IMR-90 (cell line): Measurements from ENCODE around the gene GZMB. TPM values are rescaled to one million over a fixed set of nuclear protein-coding genes. Genes with fewer than 3 reads are reported as not detected.

Experiments used
- ATAC-seq: fragments of 200-7000 bp; cut with Tn5 transposase; 2 replicates; pipeline ENCODE4 v1.9.1; 2020; ENCODE audit warnings: low read depth, mild to moderate bottlenecking, moderate library complexity
- BruUV-seq: library from RNA; stranded (reverse); fragments of 400-500 nt; replicated peaks from 2 replicates; lab custom pipeline; 2021; lab: Mats Ljungman, UMichigan
- CTCF ChIA-PET: fragments of 300-600 bp; formaldehyde crosslinking; extraction: SDS; loops from one replicate; lab custom pipeline; 2021; ENCODE audit warnings: antibody characterized with exemption; lab: Yijun Ruan, JAX
- POLR2A ChIA-PET: fragments of 300-600 bp; sonication (Branson Sonifier 250); formaldehyde crosslinking; loops from one replicate; lab custom pipeline; 2022; ENCODE audit warnings: antibody characterized with exemption; ENCODE audit not compliant: unreplicated experiment; lab: Charles Lee
- DNase-seq: peaks from one replicate; pipeline ENCODE4 v3.0.0; 2013
- H2AFZ ChIP-seq: replicated peaks from 2 replicates; pipeline ENCODE3; 2013; ENCODE audit warnings: low read length, mild to moderate bottlenecking; ENCODE audit not compliant: poor library complexity
- H2AK5ac ChIP-seq: 2 replicates; pipeline ENCODE4 v1.6.1; 2013; ENCODE audit warnings: low read depth, low read length, inconsistent platforms
- H2AK9ac ChIP-seq: replicated peaks from 2 replicates; pipeline ENCODE3; 2013; ENCODE audit warnings: mild to moderate bottlenecking, low read depth, low read length, moderate library complexity; ENCODE audit not compliant: poor library complexity
- H2BK120ac ChIP-seq: 2 replicates; pipeline ENCODE4 v1.6.1; 2013; ENCODE audit warnings: low read depth, low read length, inconsistent platforms
- H2BK15ac ChIP-seq: 3 replicates; pipeline ENCODE4 v1.6.1; 2013; ENCODE audit warnings: low read depth, low read length, inconsistent platforms
- H2BK20ac ChIP-seq: 2 replicates; pipeline ENCODE4 v1.6.1; 2013; ENCODE audit warnings: low read depth, mild to moderate bottlenecking, inconsistent platforms, low read length, moderate library complexity
- H2BK5ac ChIP-seq: 2 replicates; pipeline ENCODE4 v1.6.1; 2013; ENCODE audit warnings: mild to moderate bottlenecking, low read depth, low read length, inconsistent platforms; ENCODE audit not compliant: poor library complexity, severe bottlenecking
- H3K14ac ChIP-seq: replicated peaks from 2 replicates; pipeline ENCODE4 v1.6.1; 2013; ENCODE audit warnings: low read depth, low read length, inconsistent platforms
- H3K18ac ChIP-seq: 2 replicates; pipeline ENCODE4 v1.6.1; 2013; ENCODE audit warnings: low read depth, low read length, control low read depth
- H3K23ac ChIP-seq: 2 replicates; pipeline ENCODE4 v1.6.1; 2013; ENCODE audit warnings: low read depth, low read length, inconsistent platforms
- H3K27ac ChIP-seq: 2 replicates; pipeline ENCODE4 v1.5.1; 2013; ENCODE audit warnings: mild to moderate bottlenecking, control low read depth, low read length; ENCODE audit not compliant: insufficient read depth
- H3K27me3 ChIP-seq: 2 replicates; pipeline ENCODE4 v1.6.1; 2013; ENCODE audit warnings: low read length; ENCODE audit not compliant: control insufficient read depth, insufficient read depth
- H3K36me3 ChIP-seq: 2 replicates; pipeline ENCODE4 v1.6.1; 2013; ENCODE audit warnings: low read length, mixed read lengths; ENCODE audit not compliant: control insufficient read depth, insufficient read depth
- H3K4ac ChIP-seq: 2 replicates; pipeline ENCODE4 v1.6.1; 2013; ENCODE audit warnings: low read depth, low read length, inconsistent platforms
- H3K4me1 ChIP-seq: 2 replicates; pipeline ENCODE4 v1.6.1; 2013; ENCODE audit warnings: low read length, mixed read lengths; ENCODE audit not compliant: control insufficient read depth, insufficient read depth
- H3K4me2 ChIP-seq: 2 replicates; pipeline ENCODE4 v1.6.1; 2013; ENCODE audit warnings: low read depth, mild to moderate bottlenecking, control low read depth, low read length, moderate library complexity
- H3K4me3 ChIP-seq: 2 replicates; pipeline ENCODE4 v1.5.1; 2013; ENCODE audit warnings: low read depth, mild to moderate bottlenecking, control low read depth, low read length, moderate library complexity; ENCODE audit not compliant: insufficient read depth
- H3K56ac ChIP-seq: 2 replicates; pipeline ENCODE4 v1.6.1; 2013; ENCODE audit warnings: low read length, inconsistent platforms; ENCODE audit not compliant: insufficient read depth; ENCODE audit errors: extremely low read depth
- H3K79me1 ChIP-seq, 2 experiments: 2 replicates each; pipeline ENCODE4 v1.6.1; 2013; ENCODE audit warnings: low read length in 2 of 2, inconsistent platforms in 1 of 2, low read depth in 1 of 2
- H3K9ac ChIP-seq: 2 replicates; pipeline ENCODE4 v1.6.1; 2013; ENCODE audit warnings: low read depth, low read length, control low read depth
- H3K9me1 ChIP-seq: 2 replicates; pipeline ENCODE4 v1.6.1; 2013; ENCODE audit warnings: low read length, inconsistent platforms; ENCODE audit not compliant: insufficient read depth
- H3K9me3 ChIP-seq: 2 replicates; pipeline ENCODE4 v1.6.1; 2013; ENCODE audit warnings: low read length; ENCODE audit not compliant: control insufficient read depth, insufficient read depth
- H4K20me1 ChIP-seq: 2 replicates; pipeline ENCODE4 v1.6.1; 2013; ENCODE audit warnings: low read length, inconsistent platforms; ENCODE audit not compliant: insufficient read depth
- H4K5ac ChIP-seq: 2 replicates; pipeline ENCODE4 v1.6.1; 2013; ENCODE audit warnings: mild to moderate bottlenecking, low read depth, low read length, control low read depth
- H4K8ac ChIP-seq, 2 experiments: 2 replicates each; pipeline ENCODE4 v1.6.1; 2013; ENCODE audit warnings: low read depth in 2 of 2, low read length in 2 of 2, control low read depth in 1 of 2, inconsistent platforms in 1 of 2
- H4K91ac ChIP-seq: 2 replicates; pipeline ENCODE4 v1.6.1; 2013; ENCODE audit warnings: low read depth, low read length, inconsistent platforms; ENCODE audit not compliant: insufficient read depth
- CEBPB ChIP-seq: IDR thresholded peaks from 2 replicates; pipeline ENCODE4 v1.6.1; 2012; ENCODE audit warnings: low read depth, low read length, improper control_type of control experiment
- FOS ChIP-seq: fragments of 150-350 bp; IDR thresholded peaks from 2 replicates; pipeline ENCODE4 v1.6.1; 2016; ENCODE audit warnings: low read depth, low read length
- MAZ ChIP-seq: IDR thresholded peaks from 2 replicates; pipeline ENCODE4 v1.6.1; 2012; ENCODE audit warnings: low read depth, mild to moderate bottlenecking, low read length, improper control_type of control experiment, moderate library complexity, borderline replicate concordance
- MXI1 ChIP-seq: IDR thresholded peaks from 2 replicates; pipeline ENCODE4 v1.6.1; 2012; ENCODE audit warnings: low read depth, mild to moderate bottlenecking, low read length, moderate library complexity, borderline replicate concordance
- POLR2A ChIP-seq: IDR thresholded peaks from 2 replicates; pipeline ENCODE4 v1.6.1; 2012; ENCODE audit warnings: mild to moderate bottlenecking, low read depth, low read length
- RFX5 ChIP-seq: IDR thresholded peaks from 2 replicates; pipeline ENCODE4 v1.8.0; 2012; ENCODE audit warnings: low read depth, mild to moderate bottlenecking, low read length, moderate library complexity
- SMC3 ChIP-seq: fragments of 150-350 bp; IDR thresholded peaks from 2 replicates; pipeline ENCODE4 v1.6.1; 2016; ENCODE audit warnings: low read depth, mild to moderate bottlenecking, antibody characterized with exemption, low read length, moderate library complexity
- WGBS, 2 experiments: methylation state at CpG; one replicate each; pipeline versions ENCODE4 v1.1.5 to v1.1.7; 2013; ENCODE audit warnings: missing lambda C conversion rate in 2 of 2; ENCODE audit not compliant: insufficient read length in 1 of 2; ENCODE audit errors: extremely low coverage in 2 of 2; 5-methylcytosine and 5-hydroxymethylcytosine counted together
- dilution Hi-C: fragments of 300-500 bp; cut with HindIII; formaldehyde crosslinking; loops from one replicate; pipeline ENCODE4 v1.14.3; 2018; ENCODE audit warnings: low sequenced_read_pairs; ENCODE audit not compliant: unreplicated experiment
- in situ Hi-C: fragments of 300-500 bp; cut with MboI; formaldehyde crosslinking; loops from 3 replicates; pipeline ENCODE4 v1.14.3; 2019; ENCODE audit warnings: low sequenced_read_pairs, inconsistent platforms, mixed read lengths
- intact Hi-C: fragments of 100-400 bp; cut with micrococcal nuclease; formaldehyde crosslinking; loops from 2 replicates; pipeline ENCODE4 v1.10.0; 2022
- polyA plus RNA-seq, 3 experiments: library from polyadenylated mRNA; depleted of rRNA; stranded (reverse); fragments of >200 nt; gene quantifications; 2 replicates each; pipeline ENCODE4 v1.2.3, GENCODE V29; 2012; ENCODE audit warnings: low replicate concordance in 1 of 3
- total RNA-seq: library from RNA; depleted of rRNA; stranded (reverse); fragments of >200 nt; gene quantifications from 2 replicates; pipeline ENCODE4 v1.2.3, GENCODE V29; 2012
- TF ChIP-seq, protein P1 (sequence below): fragments of 150-350 bp; IDR thresholded peaks from 2 replicates; pipeline ENCODE4 v1.6.1; 2017; ENCODE audit warnings: mild to moderate bottlenecking, antibody characterized with exemption, low read length, low read depth
- TF ChIP-seq, protein P2 (sequence below): fragments of 150-350 bp; IDR thresholded peaks from 2 replicates; pipeline ENCODE4 v1.6.1; 2016; ENCODE audit warnings: low read depth, mild to moderate bottlenecking, low read length, moderate library complexity, borderline replicate concordance

The GZMB gene
- total and polyA plus RNA-seq, 2 of the 4 experiments (the other 2 are of a cell fraction), result not detected

DNA sequence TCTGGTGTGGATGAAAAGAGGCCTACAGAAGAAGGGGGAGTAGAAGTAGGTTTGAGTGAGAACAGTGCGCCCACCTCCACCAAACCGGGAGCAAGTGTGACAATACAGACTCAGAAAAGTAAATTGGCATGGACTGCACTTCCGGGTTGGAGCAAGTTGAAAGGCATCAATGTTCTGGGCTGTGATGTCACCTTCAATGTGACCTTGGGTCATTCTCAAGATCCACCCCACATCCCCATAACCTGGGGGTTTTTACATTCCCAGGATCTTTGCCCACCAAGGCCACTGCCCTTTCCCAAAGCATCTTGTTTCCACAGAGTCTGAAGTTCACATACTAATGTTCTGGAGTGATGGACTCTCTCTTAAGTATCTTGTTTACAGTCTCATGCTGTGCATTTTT lies 5.3 kb upstream of the GZMB start:
- no peaks in the 10 kb centered on the region for H3K4me1 ChIP-seq
- no peak overlapping the region for H3K56ac ChIP-seq
- no peaks in the 10 kb centered on the region for H3K79me1 ChIP-seq
- H3K23ac ChIP-seq, result no peak overlapping the region
- H3K27me3 ChIP-seq, result no peaks in the 10 kb centered on the region
- ATAC-seq (no peak), DNase-seq (no peak)
- intact Hi-C loops (no loop called here), dilution Hi-C loops (no loop called here), in situ Hi-C loops (no loop called here)
- H3K4me2 ChIP-seq, result no peak overlapping the region
- H4K8ac ChIP-seq, result no peak overlapping the region
- no peak overlapping the region for H2BK5ac ChIP-seq
- no peak overlapping the region for H3K18ac ChIP-seq
- no peak overlapping the region for H3K4ac ChIP-seq
- H3K36me3 ChIP-seq, result no peaks in the 10 kb centered on the region
- TF ChIP-seq, protein P1, sequence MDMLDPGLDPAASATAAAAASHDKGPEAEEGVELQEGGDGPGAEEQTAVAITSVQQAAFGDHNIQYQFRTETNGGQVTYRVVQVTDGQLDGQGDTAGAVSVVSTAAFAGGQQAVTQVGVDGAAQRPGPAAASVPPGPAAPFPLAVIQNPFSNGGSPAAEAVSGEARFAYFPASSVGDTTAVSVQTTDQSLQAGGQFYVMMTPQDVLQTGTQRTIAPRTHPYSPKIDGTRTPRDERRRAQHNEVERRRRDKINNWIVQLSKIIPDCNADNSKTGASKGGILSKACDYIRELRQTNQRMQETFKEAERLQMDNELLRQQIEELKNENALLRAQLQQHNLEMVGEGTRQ, result no peak
- TF ChIP-seq POLR2A (no peak), SMC3 (no peak), RFX5 (no peak), MXI1 (no peak), CEBPB (no peak), FOS (no peak), MAZ (no peak)
- TF ChIP-seq, protein P2, sequence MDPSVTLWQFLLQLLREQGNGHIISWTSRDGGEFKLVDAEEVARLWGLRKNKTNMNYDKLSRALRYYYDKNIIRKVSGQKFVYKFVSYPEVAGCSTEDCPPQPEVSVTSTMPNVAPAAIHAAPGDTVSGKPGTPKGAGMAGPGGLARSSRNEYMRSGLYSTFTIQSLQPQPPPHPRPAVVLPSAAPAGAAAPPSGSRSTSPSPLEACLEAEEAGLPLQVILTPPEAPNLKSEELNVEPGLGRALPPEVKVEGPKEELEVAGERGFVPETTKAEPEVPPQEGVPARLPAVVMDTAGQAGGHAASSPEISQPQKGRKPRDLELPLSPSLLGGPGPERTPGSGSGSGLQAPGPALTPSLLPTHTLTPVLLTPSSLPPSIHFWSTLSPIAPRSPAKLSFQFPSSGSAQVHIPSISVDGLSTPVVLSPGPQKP, result no peak
- ChIA-PET POLR2A (no interaction called here), CTCF (no interaction called here)
- no peaks in the 10 kb centered on the region; the same call in 1 of the 2 replicates for H3K9me1 ChIP-seq
- no peak overlapping the region for H4K5ac ChIP-seq
- WGBS, 2 experiments, result 77% methylated on average over 3 of the region's 3 CpGs; no CpG with 5 or more reads in 1 of the 2 experiments
- H3K27ac ChIP-seq, result no peak overlapping the region
- no peak overlapping the region for H3K4me3 ChIP-seq
- no peak overlapping the region for H3K14ac ChIP-seq
- H4K91ac ChIP-seq, result no peak overlapping the region
- BruUV-seq, result no TSS peak
- no peak overlapping the region for H2BK20ac ChIP-seq
- no peak overlapping the region for H2BK15ac ChIP-seq
- no peak overlapping the region for H3K9ac ChIP-seq
- H4K20me1 ChIP-seq, result no peaks in the 10 kb centered on the region
- H2BK120ac ChIP-seq, result no peak overlapping the region
- H2AK5ac ChIP-seq, result no peak overlapping the region
- no peaks in the 10 kb centered on the region for H3K9me3 ChIP-seq
- H2AK9ac ChIP-seq, result no peak overlapping the region
- H2AFZ ChIP-seq, result no peak overlapping the region
